Activated CD8-positive, alpha-beta T cell treated with anti-CD3 and anti-CD28 coated beads for 36 hours (primary cell): Measurements from ENCODE around the gene SLC25A10. TPM values are rescaled to one million over a fixed set of nuclear protein-coding genes. Genes with fewer than 3 reads are reported as not detected.

Source experiments
- ATAC-seq: fragments of 200-7000 bp; cut with Tn5 transposase; one replicate; pipeline ENCODE4 v1.10.0; 2021; ENCODE audit warnings: mild to moderate bottlenecking, moderate library complexity
- CTCF ChIA-PET: fragments of 350-600 bp; sonication (Branson Sonifier 250); formaldehyde crosslinking; loops from one replicate; lab custom pipeline; 2021; ENCODE audit warnings: antibody characterized with exemption; lab: Charles Lee
- POLR2A ChIA-PET: fragments of 350-600 bp; sonication (Branson Sonifier 250); formaldehyde crosslinking; loops from one replicate; lab custom pipeline; 2021; ENCODE audit warnings: antibody characterized with exemption; lab: Charles Lee
- DNase-seq: peaks from one replicate; pipeline ENCODE4 v3.0.0-alpha.2; 2020
- H3K27ac Mint-ChIP-seq: one replicate; pipeline ENCODE4 v1.8.0; 2021; ENCODE audit warnings: mild to moderate bottlenecking, mixed read lengths
- H3K27me3 Mint-ChIP-seq: one replicate; pipeline ENCODE4 v1.8.0; 2021; ENCODE audit warnings: mixed read lengths
- H3K36me3 Mint-ChIP-seq: one replicate; pipeline ENCODE4 v1.8.0; 2021; ENCODE audit warnings: low read depth, mixed read lengths
- H3K4me1 Mint-ChIP-seq: one replicate; pipeline ENCODE4 v1.8.0; 2021; ENCODE audit warnings: low read depth, mixed read lengths
- H3K4me3 Mint-ChIP-seq: one replicate; pipeline ENCODE4 v1.8.0; 2021; ENCODE audit warnings: mild to moderate bottlenecking, moderate library complexity, mixed read lengths
- H3K9me3 Mint-ChIP-seq: one replicate; pipeline ENCODE4 v1.8.0; 2021; ENCODE audit warnings: mixed read lengths
- CTCF ChIP-seq: fragments of 200-600 bp; IDR thresholded peaks from one replicate; pipeline ENCODE4 v1.8.0; 2022; ENCODE audit warnings: antibody characterized with exemption, mild to moderate bottlenecking
- intact Hi-C: fragments of 100-400 bp; cut with micrococcal nuclease; formaldehyde crosslinking; loops from one replicate; pipeline ENCODE4 v1.10.0; 2022
- total RNA-seq, 2 experiments: library from RNA; stranded (reverse); gene quantifications; one replicate each; pipeline ENCODE4 v1.2.3, GENCODE V29; 2021

Gene SLC25A10
- total RNA-seq, 2 experiments from 2014 or later = 29.4 to 30.5 TPM

GRCh38 chr17:81666342-81667191, 45.5 kb upstream of the SLC25A10 start, which contains the start of the genes CCDC137 and OXLD1:
Gene CCDC137 (plus strand): TSS chr17:81666737. CDS start chr17:81666767, 30 bp downstream.
Gene OXLD1 (minus strand): TSS chr17:81666605. CDS start chr17:81666577, 28 bp downstream.
- POLR2A ChIA-PET = interaction anchor here (0.6 to 3.8 kb wide), 17 partner anchors 10 to 206 kb away, joined by 3 to 33 read pairs (median 4); partner anchors contain the start of genes ACTG1, ARL16, FAAP100 and HGS
- intact Hi-C loops = no loop called here
- H3K36me3 Mint-ChIP-seq = peaks cover 55% of the 10 kb centered on the region

GRCh38 chr17:81667754-81668153, 44.3 kb upstream of the SLC25A10 start:
- no peak for DNase-seq
- H3K4me3 Mint-ChIP-seq = peak overlapping the region; percentile 88
- H3K9me3 Mint-ChIP-seq = peaks cover 2% of the 10 kb centered on the region
- no peaks in the 10 kb centered on the region for H3K27me3 Mint-ChIP-seq
- TF ChIP-seq CTCF = no peak
- intact Hi-C loops = no loop called here
- ATAC-seq = no peak
- peak overlapping the region; percentile 87 for H3K27ac Mint-ChIP-seq
- POLR2A ChIA-PET = interaction anchor here (1.0 to 3.8 kb wide), 3 partner anchors 9 to 180 kb away, joined by 3 to 33 read pairs (median 4); partner anchors contain the start of genes ARL16 and HGS
- peaks cover 66% of the 10 kb centered on the region for H3K36me3 Mint-ChIP-seq
- H3K4me1 Mint-ChIP-seq = peaks cover 42% of the 10 kb centered on the region
- CTCF ChIA-PET = no interaction called here

More at GRCh38 chr17:81666342-81667191, 45.5 kb upstream of the SLC25A10 start, which contains the start of the genes CCDC137 and OXLD1:
- DNase-seq (peak; percentile 97), ATAC-seq (peak; percentile 85)
- Mint-ChIP-seq H3K9me3 (peaks cover 2% of the 10 kb centered on the region), H3K4me1 (peaks cover 50% of the 10 kb centered on the region), H3K27me3 (no peaks in the 10 kb centered on the region), H3K27ac (peak within 1 kb of the TSS; percentile 99), H3K4me3 (peak within 1 kb of the TSS; percentile 88)
- no peak for TF ChIP-seq CTCF
- CTCF ChIA-PET = interaction anchor here (1.6 kb wide), 1 partner anchor 65 kb away, joined by 4 read pairs; no protein-coding TSS in a partner anchor

- no peaks in the 10 kb centered on the region for H3K27me3 Mint-ChIP-seq
- no peaks in the 10 kb centered on the region for H3K9me3 Mint-ChIP-seq
- DNase-seq (no peak), ATAC-seq (no peak)
- intact Hi-C loops = no loop called here
- CTCF ChIA-PET = no interaction called here
- no peak overlapping the region for H3K4me3 Mint-ChIP-seq
- peaks cover 50% of the 10 kb centered on the region for H3K36me3 Mint-ChIP-seq
- H3K27ac Mint-ChIP-seq = no peak overlapping the region
- H3K4me1 Mint-ChIP-seq = peaks cover 18% of the 10 kb centered on the region
- TF ChIP-seq CTCF = no peak
- POLR2A ChIA-PET = interaction anchor here (1.2 to 4.0 kb wide), 2 partner anchors 11 to 43 kb away, joined by 5 to 27 read pairs; partner anchors contain the start of genes ARL16 and HGS
These were observed 39.6 kb upstream of the SLC25A10 start for GRCh38 chr17:81672504-81672903.

GRCh38 chr17:81672954-81673353, 39.1 kb upstream of the SLC25A10 start:
- CTCF ChIA-PET = no interaction called here
- Mint-ChIP-seq H3K4me1 (peaks cover 13% of the 10 kb centered on the region), H3K9me3 (no peaks in the 10 kb centered on the region), H3K27me3 (no peaks in the 10 kb centered on the region), H3K4me3 (no peak overlapping the region), H3K36me3 (peaks cover 46% of the 10 kb centered on the region), H3K27ac (no peak overlapping the region)
- POLR2A ChIA-PET = interaction anchor here (1.0 to 4.0 kb wide), 3 partner anchors 11 to 44 kb away, joined by 4 to 27 read pairs (median 5); partner anchors contain the start of genes ARL16 and HGS
- no peak for TF ChIP-seq CTCF
- intact Hi-C loops = no loop called here
- DNase-seq (no peak), ATAC-seq (no peak)
